ENCODE results near the gene CRY2. TPM values are rescaled to one million over a fixed set of nuclear protein-coding genes. Genes with fewer than 3 reads are reported as not detected.

Gene CRY2
- total RNA-seq, 4 donors from 2014 or later, result 36.4 to 85.9 (median 37.9) TPM

GRCh38 chr11:45929486-45930030 lies 82.3 kb downstream of the CRY2 start:
- DNase-seq (no peak), ATAC-seq (no peak)
- in situ Hi-C loops (cut with MboI; ENCODE audit: low sequenced_read_pairs in 4 of 4), result no loop called here
- H3K4me3 ChIP-seq, result no peak overlapping the region
- peaks cover 4 to 19% (median 7%) of the 10 kb centered on the region in 3 donors for H3K27me3 ChIP-seq
- no peak for TF ChIP-seq CTCF (IDR thresholded peaks at IDR 0.05 in 4 of 5, conservative IDR thresholded peaks at IDR 0.05 in 1 of 5)
- TF ChIP-seq POLR2A (IDR thresholded peaks at IDR 0.05), result no peak
- intact Hi-C loops (cut with DNase I; ENCODE audit: low total_unique reads), result no loop called here
- H3K9me3 ChIP-seq, result no peaks in the 10 kb centered on the region
- peaks cover 3 to 5% of the 10 kb centered on the region in 2 donors for H3K4me1 ChIP-seq
- H3K36me3 ChIP-seq, result peaks cover 0 to 16% of the 10 kb centered on the region in 2 donors
- H3K27ac ChIP-seq, result no peak overlapping the region

GRCh38 chr11:45930031-45930794 lies 82.9 kb downstream of the CRY2 start:
- intact Hi-C loops (cut with DNase I; ENCODE audit: low total_unique reads) (no loop called here), in situ Hi-C loops (cut with MboI; ENCODE audit: low sequenced_read_pairs in 4 of 4) (no loop called here)
- Histone ChIP-seq H3K36me3 (peaks cover 0 to 23% of the 10 kb centered on the region in 2 donors), H3K4me1 (peaks cover 3 to 5% of the 10 kb centered on the region in 2 donors), H3K27ac (no peak overlapping the region), H3K4me3 (no peak overlapping the region), H3K9me3 (no peaks in the 10 kb centered on the region), H3K27me3 (peaks cover 0 to 14% (median 2%) of the 10 kb centered on the region in 3 donors)
- DNase-seq (no peak), ATAC-seq (no peak)
- TF ChIP-seq CTCF (IDR thresholded peaks at IDR 0.05 in 4 of 5, conservative IDR thresholded peaks at IDR 0.05 in 1 of 5), result no peak
- TF ChIP-seq POLR2A (IDR thresholded peaks at IDR 0.05), result no peak

GRCh38 chr11:45930951-45931570 lies 83.8 kb downstream of the CRY2 start:
- H3K4me3 ChIP-seq, result no peak overlapping the region
- H3K27ac ChIP-seq, result no peak overlapping the region
- peaks cover 0 to 31% of the 10 kb centered on the region in 2 donors for H3K36me3 ChIP-seq
- intact Hi-C loops (cut with DNase I; ENCODE audit: low total_unique reads) (no loop called here), in situ Hi-C loops (cut with MboI; ENCODE audit: low sequenced_read_pairs in 4 of 4) (no loop called here)
- H3K9me3 ChIP-seq, result no peaks in the 10 kb centered on the region
- DNase-seq, result no peak
- H3K27me3 ChIP-seq, result peaks cover 0 to 5% (median 2%) of the 10 kb centered on the region in 3 donors
- TF ChIP-seq CTCF (IDR thresholded peaks at IDR 0.05 in 4 of 5, conservative IDR thresholded peaks at IDR 0.05 in 1 of 5) (no peak), POLR2A (IDR thresholded peaks at IDR 0.05) (no peak)
- peaks cover 3 to 5% of the 10 kb centered on the region in 2 donors for H3K4me1 ChIP-seq
- no peak for ATAC-seq

GRCh38 chr11:45931739-45932138 lies 84.5 kb downstream of the CRY2 start:
- peaks cover 0 to 32% of the 10 kb centered on the region in 2 donors for H3K36me3 ChIP-seq
- DNase-seq (no peak), ATAC-seq (no peak)

More at GRCh38 chr11:45931739-45932138, 84.5 kb downstream of the CRY2 start:
- Histone ChIP-seq H3K4me1 (peaks cover 3 to 10% of the 10 kb centered on the region in 2 donors), H3K4me3 (no peak overlapping the region), H3K27ac (no peak overlapping the region), H3K27me3 (no peaks in the 10 kb centered on the region), H3K9me3 (no peaks in the 10 kb centered on the region)
- TF ChIP-seq CTCF (IDR thresholded peaks at IDR 0.05 in 4 of 5, conservative IDR thresholded peaks at IDR 0.05 in 1 of 5), result no peak
- TF ChIP-seq POLR2A (IDR thresholded peaks at IDR 0.05), result no peak
- in situ Hi-C loops (cut with MboI; ENCODE audit: low sequenced_read_pairs in 4 of 4) (no loop called here), intact Hi-C loops (cut with DNase I; ENCODE audit: low total_unique reads) (no loop called here)

All from gastrocnemius medialis (tissue), 4 donors.